HG02943 (cell line): ENCODE results near the gene SFI1.
"Not testable (repeated sequence)": the region's sequence is repeated elsewhere in the genome, so short reads cannot be mapped to it uniquely, and the experiment has no call there.

ENCODE experiments used
- ATAC-seq: cut with Tn5 transposase; IDR thresholded peaks from one replicate; pipeline ENCODE4 v1.9.1; 2021; ENCODE audit warnings: mild to moderate bottlenecking, low read depth, moderate library complexity; ENCODE audit not compliant: unreplicated experiment

Gene SFI1

DNA sequence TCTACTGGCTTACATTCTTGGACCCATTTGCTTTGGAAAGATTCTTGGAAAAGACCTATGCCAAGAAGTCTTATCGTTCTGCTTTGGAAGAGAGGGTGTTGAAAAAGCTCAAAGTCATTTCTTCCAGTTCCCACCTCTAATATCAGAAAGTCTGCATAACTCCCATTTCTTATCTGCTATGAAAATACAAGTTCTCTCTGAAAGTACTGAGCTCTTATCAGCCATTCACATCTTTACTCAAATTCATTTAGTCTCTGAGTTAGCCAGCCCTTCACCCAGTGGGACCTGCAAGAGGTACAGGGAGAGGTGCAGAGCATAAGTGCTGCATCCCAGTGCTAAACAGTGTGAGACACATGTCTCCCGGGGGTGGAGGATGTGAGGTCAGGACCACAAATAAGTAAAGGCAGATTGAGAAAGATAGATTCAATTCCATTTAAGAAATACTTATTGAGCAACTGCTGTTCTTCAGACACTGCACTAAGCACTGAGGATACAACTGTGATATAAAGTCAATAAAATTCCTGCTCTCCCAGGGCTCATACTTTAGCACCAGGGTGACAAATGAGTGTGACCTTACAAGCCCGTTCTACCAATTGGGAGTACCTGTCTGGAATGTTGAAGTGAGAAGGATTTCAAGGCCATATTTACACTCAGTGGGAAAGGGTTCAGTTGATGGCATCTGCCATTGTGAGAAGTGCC lies 89.0 kb downstream of the SFI1 start:
- no peak for ATAC-seq

DNA sequence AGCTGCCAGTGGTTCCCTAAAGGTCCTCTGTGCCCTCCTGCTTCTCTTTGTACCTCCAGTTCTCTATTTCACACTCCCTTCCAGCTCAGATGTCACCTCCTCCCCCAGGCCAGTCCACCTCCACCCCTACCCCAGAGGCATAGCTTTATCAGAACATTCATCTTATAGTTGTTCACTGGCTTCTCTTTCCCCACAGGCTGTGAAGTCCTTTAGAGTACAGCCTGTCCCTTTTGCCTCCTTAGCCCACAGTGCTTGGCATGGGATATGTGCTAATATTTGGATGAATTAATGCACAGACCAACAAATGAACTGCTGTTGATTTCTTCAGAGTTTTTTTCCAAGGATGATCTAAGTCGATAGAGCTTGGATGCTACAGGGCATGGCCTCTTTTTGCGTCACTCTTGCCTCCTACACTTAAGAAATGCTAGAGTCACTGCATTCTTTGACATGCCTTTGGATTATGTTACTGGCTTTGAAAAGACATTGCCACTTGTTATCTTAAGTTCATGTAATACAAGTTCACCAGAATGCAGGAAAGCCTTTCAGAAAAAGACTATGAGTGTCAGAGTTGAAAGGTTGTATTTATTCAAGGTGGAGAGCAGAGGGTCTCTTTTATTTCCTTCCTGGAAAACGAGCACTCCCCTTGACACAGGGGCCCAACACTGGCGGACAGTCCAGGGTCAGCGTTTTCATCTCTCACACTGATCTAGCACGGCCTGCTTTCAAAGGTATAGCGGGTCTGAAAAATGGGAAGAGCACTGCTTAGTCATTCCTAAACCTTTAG lies 90.0 kb downstream of the SFI1 start:
- no peak for ATAC-seq

DNA sequence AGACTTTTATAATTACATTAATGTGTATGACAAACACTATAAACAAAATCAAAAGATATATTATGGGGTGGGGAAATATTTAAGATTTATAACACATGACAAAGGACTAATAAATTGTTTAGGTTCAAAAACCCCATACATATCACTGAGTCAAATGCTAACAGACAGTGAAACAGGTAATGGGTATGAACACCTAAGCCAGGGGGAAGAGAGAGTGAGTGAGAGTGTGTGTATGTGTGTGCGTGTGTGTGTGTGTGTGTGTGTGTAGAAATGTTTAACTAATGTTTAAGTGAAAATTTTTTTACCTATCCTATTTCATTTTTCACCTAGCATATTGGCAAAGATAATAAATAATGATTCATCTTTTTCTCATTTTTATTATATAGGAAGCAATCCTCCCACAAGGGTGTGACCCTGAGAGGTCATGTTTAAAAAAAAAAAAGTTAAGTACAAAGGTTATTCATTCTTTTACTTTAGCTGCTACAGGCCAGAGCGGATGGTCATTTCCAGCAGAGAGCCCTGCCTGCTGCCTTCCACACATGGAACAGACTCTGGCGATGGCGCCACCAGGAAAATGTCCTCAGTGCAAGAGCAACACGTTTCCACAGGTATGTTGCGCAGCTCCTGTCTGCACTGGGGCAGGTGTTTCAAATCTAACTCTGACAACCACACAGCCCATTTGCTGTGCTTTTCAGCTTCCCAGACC lies 92.8 kb downstream of the SFI1 start:
- no peak for ATAC-seq

DNA sequence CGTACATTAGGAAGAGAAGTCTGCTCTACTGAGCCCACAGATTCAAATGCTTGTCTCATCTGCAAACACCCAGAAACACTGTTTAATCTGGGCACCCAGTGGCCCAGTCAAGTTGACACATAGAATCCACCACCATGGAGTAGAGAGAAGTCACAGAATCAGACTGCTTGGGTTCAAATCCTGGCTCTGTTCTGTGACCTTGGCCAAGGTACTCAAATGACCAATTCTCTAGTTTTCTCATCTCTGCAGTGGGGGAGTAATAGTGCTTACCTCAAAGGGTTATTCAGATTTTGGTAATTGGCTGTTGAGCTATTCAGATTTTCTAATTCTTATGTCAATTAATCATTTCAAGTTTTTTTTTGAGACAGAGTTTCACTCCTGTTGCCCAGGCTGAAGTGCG lies 93.8 kb downstream of the SFI1 start:
- not testable (repeated sequence) for ATAC-seq

DNA sequence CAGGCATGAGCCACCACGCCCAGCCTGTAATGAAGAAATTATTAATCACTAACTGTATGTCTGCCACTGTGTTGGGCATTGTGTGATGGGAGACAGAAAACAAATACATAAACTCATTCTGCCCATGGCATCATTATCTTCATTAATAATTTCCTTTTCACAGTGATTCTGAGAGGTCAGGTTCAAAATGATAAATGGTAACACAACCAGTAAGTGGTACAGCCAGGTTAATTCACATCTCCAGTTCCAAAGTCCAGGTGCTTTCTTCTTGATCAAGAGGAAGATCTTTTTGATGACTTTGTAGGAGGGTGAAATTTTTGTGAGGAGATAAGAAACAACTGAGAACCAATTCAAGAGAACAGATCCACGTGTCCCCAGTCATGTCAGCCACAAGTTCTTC lies 98.9 kb downstream of the SFI1 start:
- no peak for ATAC-seq

DNA sequence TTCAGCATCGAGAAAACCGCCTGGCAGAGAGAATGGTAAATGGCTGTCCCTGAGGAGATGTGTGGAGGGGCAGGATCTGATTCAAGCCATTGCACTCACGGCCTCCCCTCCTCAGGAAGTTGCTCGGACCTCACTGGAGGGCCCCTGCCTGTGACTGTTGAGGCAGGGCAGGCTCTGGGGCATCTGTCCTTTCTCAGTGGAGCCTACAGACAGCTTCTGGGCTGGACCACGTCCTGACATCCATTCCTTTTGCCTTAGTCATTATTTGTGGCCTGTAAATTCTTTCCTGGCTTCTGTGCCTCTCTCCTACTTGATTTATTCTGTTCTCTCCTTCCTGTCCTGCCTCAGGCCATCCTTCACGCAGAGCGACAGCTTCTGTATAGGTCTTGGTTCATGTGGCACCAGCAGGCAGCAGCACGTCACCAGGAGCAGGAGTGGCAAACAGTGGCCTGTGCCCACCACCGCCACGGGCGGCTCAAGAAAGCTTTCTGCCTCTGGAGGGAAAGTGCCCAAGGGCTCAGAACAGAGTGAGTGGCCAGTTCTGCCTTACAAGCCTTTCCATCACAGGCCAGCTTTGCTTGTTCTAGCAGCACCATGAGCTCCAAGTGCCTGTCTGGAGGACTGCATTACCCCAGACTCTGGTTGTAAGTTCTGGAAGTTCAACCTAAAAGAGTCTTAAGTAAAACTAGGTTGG lies 106.1 kb downstream of the SFI1 start:
- ATAC-seq, result no peak

DNA sequence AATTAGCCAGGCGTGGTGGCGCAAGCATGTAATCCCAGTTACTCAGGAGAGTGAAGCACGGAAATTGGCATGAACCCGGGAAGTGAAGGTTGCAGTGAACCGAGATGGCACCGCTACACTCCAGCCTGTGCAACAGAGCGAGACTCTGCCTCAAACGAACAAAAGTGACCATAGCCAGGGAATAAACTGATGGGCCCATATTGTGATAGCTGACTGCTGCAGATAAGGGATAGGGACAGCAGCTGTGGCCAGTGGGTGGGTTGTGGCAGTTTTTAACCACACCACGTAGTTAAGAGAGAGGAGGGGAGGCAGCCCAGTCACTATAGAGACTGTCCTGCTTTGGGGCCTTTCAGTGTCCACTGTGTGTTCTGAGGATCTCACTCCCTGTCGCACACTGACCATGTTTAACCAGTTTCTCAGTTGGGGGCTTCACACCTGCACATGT lies 106.8 kb downstream of the SFI1 start:
- ATAC-seq, result no peak

DNA sequence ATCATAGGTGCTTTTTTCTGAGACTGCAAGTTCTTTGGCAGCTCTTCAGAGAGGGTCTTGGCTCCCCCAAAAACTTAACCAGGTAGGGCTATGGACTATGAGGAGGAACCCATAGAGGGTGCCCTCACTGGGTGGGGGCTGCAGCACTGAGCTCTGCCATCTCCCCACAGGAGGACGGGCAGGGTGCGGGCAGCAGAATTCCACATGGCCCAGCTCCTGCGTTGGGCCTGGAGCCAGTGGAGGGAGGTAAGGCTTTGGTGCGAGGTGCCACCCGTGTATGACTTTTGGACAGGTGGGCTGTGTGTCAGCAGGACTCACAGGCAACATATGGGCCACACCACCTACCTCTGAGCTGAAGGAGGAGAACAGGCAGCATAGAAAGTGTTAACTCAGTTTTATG lies 107.2 kb downstream of the SFI1 start:
- ATAC-seq, result no peak

DNA sequence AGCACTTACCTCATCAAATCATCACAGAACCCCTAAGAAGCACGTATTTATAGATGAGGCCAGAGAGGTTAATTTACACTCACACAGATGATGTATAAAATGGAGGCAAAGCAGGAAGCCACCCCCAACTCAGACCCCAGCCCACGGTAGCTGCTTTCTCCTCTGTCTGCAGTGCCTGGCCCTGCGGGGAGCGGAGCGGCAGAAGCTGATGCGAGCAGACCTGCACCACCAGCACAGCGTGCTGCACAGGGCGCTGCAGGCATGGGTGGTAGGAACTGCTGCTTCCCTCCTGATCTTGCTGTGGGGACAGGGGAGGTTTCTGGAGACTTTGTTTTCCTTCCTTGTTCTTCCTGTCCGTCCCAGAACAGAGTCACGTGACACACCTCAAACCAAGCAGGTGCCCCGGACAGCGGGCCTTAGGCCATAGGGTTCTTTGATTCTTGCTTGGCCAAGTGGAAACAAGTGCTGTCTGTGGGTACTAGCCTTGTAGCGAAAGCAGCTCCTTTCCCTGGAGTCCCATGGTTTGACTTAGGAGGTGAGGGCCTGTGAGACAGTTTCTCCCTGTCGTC lies 107.9 kb downstream of the SFI1 start:
- no peak for ATAC-seq

DNA sequence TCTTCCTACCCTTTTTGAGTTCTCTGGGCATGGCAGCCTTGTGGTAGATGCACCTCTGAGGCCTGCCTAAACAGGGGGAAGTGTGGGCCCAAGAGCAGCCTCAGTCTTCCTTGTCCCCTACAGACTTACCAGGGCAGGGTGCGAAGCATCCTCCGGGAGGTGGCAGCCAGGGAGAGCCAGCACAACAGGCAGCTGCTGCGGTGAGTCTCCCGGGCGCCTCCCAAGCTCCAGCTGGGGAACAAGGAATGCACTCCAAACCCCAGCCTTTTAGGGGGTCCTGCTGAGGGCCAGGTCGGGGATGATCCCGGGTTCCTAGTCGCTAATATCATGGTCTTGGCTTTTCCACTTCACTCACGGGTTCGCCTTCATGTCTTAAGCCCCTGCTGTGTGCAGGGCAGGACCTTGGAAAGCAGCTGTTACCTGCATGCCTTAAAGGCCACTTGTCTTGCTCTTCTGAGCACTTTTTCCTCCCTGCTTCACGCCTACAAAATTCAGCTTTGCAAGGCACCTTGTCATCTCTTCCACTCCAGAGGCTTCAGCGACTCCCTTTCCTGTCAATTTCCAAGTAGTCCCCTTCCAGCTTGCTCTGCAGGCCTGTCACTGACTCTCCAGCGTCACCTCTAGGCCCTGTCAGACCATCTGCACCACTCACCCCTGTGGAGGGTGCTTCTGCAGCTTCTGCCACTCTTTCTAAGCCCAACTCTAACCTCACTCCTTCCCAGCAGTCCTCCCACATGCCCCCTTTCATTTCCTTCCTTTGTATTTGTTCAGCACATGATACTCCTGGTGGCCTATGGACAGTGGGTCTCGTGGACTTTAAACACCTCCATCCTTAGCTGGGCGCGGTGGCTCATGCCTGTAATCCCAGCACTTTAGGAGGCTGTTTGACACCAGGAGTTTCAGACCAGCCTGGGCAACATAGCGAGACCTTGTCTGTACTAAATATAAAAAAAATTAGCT lies 108.7 kb downstream of the SFI1 start:
- no peak for ATAC-seq

DNA sequence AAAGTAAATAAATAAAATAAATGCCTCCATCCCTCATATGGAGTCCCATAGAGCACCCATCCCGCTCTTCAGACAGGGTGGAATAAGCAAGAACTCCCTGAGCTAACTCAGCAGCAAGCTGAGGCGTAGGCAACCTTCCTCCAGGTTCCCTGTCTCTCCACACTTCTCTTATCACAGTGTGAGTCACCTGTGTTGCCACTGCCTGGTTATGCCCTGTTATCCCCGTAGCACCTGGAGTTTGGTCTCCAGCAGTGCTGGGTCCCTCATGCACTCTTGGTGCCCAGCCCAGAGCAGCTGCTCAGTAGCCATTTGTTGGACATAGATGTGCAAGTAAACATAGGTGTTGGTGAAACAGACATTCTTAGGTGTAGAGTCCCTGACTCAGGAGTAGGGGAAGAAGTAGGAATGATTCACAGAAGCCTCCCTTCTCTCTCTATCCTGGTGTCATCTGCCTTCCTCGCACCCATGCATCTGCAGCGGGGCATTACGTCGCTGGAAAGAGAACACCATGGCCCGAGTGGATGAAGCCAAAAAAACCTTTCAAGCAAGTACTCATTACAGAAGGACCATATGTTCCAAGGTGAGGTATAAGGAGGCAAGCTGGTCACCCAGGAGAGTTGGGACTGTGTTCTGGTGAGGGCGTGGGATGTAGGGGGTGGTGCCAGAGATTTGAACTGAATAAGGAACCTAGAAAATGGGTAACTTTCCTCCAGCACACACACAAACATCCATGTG lies 109.7 kb downstream of the SFI1 start:
- ATAC-seq, result no peak

DNA sequence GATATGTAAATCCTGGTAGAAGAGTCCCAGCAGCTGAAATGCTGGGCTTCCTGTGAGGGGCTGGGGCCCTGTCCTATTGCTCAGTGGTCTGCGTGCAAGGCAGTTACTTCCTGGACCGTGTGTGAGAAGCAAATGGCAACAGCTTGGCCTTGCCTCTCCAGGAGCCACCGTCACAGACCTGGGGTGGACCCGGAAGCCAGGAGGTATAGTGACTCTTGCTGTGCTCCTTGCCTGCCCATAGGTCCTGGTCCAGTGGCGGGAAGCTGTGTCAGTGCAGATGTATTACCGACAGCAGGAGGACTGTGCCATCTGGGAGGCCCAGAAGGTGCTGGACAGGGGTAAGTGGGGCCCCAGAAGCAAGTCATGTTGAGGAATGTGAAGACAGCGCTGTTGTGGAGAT lies 111.4 kb downstream of the SFI1 start:
- ATAC-seq, result no peak

DNA sequence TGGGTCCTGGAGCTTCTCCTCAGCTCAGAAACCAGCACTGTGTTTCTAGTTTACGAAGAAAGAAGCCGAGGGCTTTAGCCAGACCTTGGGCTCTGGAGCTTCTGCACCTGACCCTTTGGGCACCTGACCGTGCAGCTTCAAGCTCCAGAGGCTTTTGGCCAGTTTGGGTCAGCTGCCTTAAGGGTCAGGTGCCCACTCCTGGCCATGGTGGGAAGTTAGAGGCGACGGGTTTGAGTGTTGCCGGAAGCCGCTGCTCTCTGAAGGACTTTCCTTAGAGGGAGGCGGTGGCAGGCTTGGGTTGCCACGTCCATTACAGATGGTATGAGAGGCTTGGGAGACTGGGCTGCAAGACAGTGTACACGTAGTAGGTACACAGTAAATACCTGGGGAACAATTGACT lies 113.4 kb downstream of the SFI1 start:
- ATAC-seq, result no peak

DNA sequence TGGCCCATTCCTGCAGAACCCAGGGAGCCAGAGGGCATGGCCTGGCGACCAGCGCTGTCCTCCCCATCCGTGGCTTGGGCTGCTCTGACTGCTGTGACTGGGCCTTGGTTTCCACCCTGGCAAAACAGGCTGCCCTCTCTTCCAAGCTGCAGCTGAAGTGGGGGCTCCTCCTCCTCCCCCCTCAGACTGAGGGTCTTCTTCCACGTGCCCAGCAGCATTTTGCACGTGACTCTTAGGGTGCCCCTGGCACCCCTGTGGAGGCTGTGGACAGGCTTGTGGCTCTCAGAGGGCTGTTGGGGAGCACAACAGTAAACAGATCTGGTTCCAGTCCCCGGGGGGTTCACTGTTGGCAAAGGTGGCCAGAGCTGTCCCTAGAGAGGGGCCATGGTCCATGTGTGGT lies 114.3 kb downstream of the SFI1 start:
- no peak for ATAC-seq

DNA sequence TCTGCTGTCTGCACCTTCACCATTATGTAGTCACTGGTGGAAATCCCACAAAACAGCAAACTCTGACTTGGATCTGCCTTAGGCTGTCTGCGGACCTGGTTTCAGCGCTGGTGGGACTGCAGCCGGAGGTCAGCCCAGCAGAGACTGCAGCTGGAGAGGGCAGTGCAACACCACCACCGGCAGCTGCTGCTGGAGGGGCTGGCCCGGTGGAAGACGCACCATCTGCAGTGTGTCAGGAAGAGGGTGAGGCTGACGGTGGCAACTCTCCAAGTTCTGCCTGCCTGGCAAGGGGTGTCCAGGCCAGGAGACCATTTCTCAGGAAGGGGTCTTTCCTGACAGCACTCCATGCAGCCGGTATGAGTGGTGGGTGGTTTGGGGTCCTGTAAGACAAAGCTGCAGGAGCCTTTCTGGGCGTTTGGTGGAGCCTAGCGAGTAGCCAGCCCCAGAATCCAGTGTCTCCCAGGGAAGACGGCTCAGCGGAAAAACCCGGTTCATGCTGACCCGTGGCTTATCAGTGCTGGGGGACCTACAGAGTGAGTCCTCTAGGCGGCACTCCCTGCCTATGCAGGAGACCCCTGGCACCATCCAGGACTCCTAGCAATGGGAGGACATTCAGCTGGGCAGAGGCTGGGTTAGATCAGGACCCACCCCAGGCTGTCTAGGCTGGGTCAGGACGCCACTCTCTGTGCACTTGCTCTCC lies 114.9 kb downstream of the SFI1 start:
- no peak for ATAC-seq

DNA sequence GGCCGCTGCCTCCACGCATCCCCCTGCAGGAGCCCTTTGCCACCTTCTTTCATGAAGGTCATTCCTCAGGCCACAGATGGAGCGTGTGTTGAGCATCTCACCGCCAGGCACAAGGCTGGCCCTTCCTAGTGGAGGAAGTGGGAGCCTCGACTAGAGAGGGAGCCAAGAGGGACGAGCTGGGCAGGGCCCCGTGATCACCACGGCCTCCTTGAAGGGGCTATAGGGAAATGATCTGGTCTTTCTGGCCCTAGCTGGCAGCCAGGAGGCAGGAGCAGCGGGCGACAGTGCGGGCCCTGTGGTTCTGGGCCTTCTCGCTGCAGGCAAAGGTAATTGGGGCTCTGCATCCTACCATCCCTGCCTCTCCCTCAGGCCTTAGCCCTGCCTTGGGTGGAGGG lies 116.6 kb downstream of the SFI1 start:
- ATAC-seq, result no peak

DNA sequence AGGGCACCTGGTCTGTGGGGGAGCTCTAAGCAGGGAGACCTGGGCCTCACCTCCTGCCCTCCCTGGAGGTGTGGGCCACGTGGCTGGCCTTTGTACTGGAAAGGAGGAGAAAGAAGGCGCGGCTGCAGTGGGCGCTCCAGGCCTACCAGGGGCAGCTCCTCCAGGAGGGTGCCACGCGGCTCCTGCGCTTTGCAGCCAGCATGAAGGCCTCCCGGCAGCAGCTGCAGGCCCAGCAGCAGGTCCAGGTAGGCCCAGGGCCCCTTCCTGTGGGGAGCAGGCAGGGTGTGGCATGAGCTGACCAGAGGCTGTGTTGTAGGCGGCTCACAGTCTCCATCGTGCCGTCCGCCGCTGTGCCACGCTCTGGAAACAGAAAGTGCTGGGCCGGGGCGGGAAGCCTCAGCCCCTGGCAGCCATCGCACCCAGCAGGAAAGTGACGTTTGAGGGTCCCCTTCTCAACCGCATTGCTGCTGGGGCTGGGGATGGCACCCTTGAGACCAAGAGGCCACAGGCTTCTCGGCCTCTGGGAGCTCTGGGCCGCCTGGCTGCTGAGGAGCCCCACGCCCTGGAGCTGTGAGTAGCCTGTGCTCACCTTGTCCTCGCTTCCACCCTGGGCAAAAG lies 117.1 kb downstream of the SFI1 start:
- no peak for ATAC-seq

DNA sequence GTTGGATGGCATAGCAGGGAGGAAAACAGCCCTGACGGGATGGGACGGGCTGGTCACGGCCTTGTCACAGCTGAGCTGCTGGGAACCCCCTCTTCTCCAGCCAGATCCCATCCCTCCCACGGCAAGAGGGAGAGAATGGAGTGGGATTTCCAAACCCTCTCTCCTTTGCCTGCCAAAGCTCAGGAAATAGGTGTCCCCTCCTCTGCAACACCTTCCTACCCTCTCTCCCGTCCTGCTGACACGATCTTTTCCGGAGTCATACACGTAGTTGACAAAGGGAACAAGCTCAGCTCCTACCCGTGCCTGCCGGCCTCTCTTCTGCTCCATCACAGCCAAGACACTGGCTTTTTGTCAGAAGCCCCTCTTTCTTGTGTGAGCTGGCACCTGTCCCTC lies 117.6 kb downstream of the SFI1 start:
- no peak for ATAC-seq
